Fibroblast of skin of left biceps (primary cell): ENCODE data around the gene ZNF709.
"Not testable (repeated sequence)": the region's sequence is repeated elsewhere in the genome, so short reads cannot be mapped to it uniquely, and the experiment has no call there.

Experiments used
- DNase-seq, 2 experiments: peaks; one replicate each; pipeline ENCODE4 v3.0.0-alpha.2; 2013; ENCODE audit warnings: low read depth in 2 of 2

Gene ZNF709

DNA sequence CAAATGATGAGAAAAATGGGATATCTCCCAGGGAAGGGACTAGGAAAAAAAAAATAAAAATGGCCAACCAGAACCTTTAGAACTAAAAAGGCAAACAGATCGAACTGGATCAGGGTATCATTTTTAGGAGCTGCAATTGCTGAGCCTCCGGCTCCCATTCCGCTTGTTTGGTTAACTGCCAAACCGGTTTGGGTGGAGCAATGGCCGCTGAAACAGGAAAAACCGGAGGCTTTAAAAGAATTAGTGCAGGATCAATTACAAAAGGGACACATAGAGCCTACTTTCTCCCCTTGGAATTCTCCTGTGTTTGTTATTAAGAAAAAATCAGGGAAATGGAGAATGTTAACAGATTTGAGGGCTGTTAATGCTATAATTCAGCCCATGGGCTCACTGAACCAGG is 31.1 kb downstream of the ZNF709 start:
- DNase-seq, result no peak

- no peak for DNase-seq
Measured at GRCh38 chr19:12450844-12451243, 33.8 kb downstream of the ZNF709 start.

DNA sequence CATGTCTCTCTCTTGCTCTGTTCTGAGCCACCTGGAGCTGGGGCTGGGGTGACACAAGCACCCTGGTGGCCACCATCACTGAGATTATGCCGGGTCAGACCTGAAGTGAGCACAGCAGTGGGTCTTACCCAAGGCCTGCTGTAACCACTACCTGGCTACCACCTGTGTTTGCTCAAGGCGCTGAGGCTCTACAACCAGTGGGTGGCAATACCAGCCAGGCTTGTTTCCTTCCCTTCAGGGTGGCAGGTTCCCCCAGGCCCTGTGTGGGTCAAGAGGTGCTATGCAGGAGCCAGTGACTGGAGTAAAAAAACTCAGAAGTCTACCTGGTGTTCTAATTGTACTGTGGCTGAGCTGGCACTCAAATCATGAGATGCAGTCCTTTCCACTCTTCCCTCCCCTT is 35.8 kb downstream of the ZNF709 start:
- no peak for DNase-seq

GRCh38 chr19:12440541-12441316 is 43.9 kb downstream of the ZNF709 start, which contains the start of gene ZNF443:
ZNF443 (minus strand) TSS chr19:12441021; CDS start chr19:12440914, 107 bp downstream.
- DNase-seq, result peak; percentile 89

GRCh38 chr19:12439686-12440540 is 44.7 kb downstream of the ZNF709 start:
- DNase-seq, result not testable (repeated sequence)

- not testable (repeated sequence) for DNase-seq
Measured at GRCh38 chr19:12430726-12431299, 53.8 kb downstream of the ZNF709 start.

DNA sequence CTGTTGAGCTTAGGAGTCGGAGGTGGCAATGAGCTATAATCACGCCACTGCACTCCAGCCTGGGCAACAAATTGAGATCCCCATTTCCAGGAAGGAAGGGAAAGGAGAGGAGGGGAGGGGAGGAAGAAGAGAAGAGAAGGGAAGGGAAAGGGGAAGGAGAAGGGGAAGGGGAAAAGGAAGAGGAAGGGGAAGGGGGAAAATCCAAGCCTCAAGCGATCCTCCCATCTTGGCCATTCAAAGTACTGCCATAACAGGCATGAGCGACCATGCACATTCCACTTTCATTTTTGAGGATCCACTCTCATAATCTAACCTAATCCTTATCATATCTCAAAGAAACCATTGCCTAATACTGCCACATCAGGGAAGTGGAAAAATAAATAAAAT is 58.7 kb downstream of the ZNF709 start:
- no peak for DNase-seq

- no peak for DNase-seq
Measured at GRCh38 chr19:12425236-12425887, 59.3 kb downstream of the ZNF709 start.

GRCh38 chr19:12417273-12417672 is 67.3 kb downstream of the ZNF709 start:
- not testable (repeated sequence) for DNase-seq

GRCh38 chr19:12411893-12412292 is 72.7 kb downstream of the ZNF709 start:
- DNase-seq, result no peak
